HG02852 (cell line): ENCODE data around the gene ABCB7.
"Not testable (repeated sequence)": the region's sequence is repeated elsewhere in the genome, so short reads cannot be mapped to it uniquely, and the experiment has no call there.

ENCODE experiments used
- ATAC-seq: cut with Tn5 transposase; IDR thresholded peaks from one replicate; pipeline ENCODE4 v1.9.1; 2021; ENCODE audit warnings: mild to moderate bottlenecking, moderate library complexity; ENCODE audit not compliant: unreplicated experiment

ABCB7 gene

DNA sequence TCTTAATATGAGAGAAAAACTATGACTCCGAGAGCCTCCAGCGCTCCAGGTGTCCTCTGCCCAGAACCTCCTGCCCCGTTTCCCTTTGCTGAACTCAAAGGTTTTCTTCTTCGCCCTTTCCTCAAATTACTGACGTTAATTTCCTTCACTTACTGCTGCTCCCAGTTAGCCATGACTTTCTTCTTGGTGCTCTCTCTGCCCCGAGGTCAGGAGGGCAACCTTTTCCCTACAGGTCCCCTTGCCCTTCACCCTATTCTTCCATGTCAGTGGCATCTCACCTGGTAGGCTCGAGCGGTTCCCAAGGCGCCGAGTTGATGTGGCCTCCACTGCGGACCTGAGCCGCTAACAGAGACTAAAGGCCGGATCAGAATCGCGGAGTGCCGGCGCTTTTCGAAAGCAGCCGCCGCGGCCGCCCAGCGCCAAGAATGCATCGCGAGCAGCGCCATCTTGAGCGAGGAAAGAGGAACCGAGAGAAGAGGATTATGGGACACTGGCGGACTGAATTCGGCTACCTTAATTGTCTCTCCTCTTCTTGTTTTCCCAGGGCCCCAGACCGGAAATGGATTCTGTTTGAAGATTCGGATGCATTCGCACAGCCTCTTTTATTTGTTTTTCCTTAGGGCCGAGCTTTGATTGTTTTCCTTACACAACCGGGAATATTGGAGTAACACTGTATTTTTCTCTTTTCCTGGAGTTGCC, at the start of gene ABCB7:
ABCB7 (minus strand) TSS at position 457 of the 699 bp plus-strand sequence; CDS start at position 446, 11 bp downstream.
- ATAC-seq: peak; percentile 87

- not testable (repeated sequence) for ATAC-seq
Observed at GRCh38 chrX:75188415-75189206, 32.5 kb upstream of the ABCB7 start.

GRCh38 chrX:75181721-75182120, 25.6 kb upstream of the ABCB7 start:
- ATAC-seq: no peak

- ATAC-seq: not testable (repeated sequence)
Observed at GRCh38 chrX:75179536-75180293, 23.6 kb upstream of the ABCB7 start.

- ATAC-seq: not testable (repeated sequence)
Observed at GRCh38 chrX:75172257-75172890, 16.3 kb upstream of the ABCB7 start.

- ATAC-seq: no peak
Observed at GRCh38 chrX:75158054-75158453, 2.0 kb upstream of the ABCB7 start.

DNA sequence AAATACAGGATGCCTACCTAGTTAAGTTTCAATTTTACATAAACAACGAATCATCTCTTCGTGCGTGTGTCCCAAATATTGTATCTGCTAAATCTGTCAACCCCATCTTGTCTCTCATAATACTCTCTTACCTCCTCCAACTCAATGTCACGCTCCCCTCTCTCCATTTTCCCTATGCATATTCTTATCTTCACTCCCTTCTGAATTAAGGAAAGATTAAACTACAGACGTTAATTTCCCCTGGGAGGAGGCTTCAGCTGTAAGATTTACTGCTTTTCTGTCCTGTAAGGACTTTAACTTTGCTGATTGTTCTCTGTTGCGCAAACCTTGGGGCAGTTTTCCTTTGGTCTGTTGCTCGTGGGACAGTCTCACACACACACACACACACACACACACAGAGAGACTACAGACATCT, 455 bp upstream of the ABCB7 start:
- no peak for ATAC-seq

GRCh38 chrX:75155447-75155826, 646 bp downstream of the ABCB7 start:
- ATAC-seq: peak; percentile 38

GRCh38 chrX:75154871-75155270, 1.2 kb downstream of the ABCB7 start:
- ATAC-seq: no peak

DNA sequence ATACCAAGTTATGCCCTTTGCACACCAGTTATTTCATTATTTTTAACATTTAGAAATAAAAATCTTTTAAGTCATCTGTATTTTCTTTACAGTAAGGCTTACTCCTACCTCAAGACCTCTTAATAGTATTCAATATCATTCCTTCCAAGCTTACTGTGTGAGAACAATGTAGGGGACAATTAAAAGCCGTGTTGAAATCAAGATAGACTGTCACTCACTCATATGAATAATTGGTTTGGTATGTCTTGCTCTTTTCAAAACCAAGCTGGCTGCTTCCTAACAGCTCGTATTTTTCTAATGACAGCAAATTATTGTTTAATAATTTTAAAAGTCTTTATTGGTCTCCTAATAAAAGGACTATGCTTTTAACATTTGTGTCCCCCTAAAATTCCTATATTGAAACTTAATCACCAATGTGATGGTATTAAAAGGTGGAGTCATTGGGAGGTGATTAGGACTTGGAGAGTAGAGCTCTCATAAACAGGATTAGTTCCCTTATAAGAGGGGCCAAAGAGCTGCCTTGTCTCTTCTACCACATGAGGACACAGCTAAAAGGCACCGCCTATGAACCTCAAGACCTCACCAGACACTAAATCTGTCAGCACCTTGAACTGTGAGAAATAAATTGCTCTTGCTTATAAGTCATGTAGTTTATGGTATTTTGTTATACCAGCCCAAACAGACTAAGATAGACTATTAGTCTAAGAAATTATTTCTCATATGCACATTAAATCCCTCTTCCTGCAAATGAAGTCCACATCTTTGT, 4.1 kb downstream of the ABCB7 start:
- ATAC-seq: no peak

DNA sequence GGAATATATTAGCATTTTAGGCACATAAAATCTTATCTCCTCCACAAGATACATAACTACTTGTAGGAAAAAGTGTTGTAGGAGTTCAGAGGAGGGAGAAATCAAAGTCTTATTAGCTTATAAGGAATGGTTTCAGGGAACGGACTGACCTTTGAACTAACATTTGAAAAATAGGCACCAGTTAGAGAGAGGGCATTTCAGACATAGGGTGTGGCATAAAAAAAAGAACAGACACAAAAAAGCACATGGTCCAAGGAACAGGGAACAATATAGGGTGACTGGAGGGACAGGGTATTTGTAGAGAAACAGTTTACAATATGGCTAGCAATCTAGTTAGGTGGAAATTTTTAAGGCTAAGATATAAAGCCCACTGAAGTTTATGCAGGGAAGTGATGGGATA, 6.4 kb downstream of the ABCB7 start:
- no peak for ATAC-seq

DNA sequence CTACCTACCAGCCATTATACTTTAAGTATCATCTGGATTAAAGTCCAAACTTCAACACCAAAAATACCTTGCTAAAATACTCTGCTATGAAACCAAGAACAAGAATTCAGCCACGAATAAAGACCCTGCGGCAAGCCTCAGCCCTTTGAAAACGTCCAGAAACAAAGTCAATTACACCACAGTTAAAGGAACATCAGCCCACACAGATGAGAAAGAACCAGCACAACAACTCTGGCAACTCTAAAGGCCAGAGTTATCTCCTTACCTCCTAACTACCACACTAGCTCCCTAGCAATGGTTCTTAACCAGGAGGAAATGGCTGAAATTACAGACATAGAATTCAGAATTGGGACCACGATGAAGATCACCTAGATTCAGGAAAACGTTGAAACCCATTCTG, 23.4 kb downstream of the ABCB7 start:
- no peak for ATAC-seq

DNA sequence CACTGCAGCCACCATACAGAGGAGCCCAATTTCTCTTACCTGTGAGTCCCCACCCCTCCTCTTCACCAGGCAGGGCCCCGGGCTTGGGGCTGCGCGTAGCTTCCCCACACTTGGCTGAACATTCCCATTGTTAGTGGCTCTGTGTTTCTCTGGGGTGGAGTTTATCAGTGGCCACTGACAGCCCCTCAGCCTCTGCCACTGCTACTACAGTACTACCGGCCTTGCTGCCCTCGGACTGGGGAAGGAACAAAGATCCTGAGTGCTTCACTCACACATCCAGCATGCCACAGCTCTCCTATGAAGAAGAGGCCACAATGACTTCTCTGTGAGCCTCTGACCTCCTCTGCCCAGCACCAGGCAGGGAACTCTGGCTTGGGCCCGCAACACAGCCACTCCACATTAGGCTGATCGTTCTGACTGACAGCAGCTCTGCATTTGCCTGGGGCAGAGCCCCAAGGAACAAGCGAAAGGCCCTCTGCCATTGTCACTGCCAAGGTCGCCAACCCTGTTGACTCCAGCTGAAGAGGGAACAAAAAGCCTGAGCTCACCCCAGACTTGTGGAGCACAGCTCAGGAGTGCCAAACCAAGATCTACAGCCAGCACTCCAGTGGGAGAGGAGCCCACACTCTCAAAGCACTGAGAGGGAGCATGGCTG, 24.0 kb downstream of the ABCB7 start:
- no peak for ATAC-seq

DNA sequence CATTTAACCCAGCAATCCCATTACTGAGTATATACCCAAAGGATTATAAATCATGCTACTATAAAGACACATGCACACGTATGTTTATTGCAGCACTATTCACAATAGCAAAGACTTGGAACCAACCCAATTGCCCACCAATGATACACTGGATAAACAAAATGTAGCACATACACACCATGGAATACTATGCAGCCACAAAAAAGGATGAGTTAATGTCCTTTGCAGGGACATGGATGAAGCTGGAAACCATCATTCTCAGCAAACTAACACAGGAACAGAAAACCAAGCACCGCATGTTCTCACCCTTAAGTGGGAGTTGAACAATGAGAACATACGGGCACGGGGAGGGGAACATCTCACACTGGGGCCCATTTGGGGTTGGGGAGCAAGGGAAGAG, 27.0 kb downstream of the ABCB7 start:
- ATAC-seq: not testable (repeated sequence)

DNA sequence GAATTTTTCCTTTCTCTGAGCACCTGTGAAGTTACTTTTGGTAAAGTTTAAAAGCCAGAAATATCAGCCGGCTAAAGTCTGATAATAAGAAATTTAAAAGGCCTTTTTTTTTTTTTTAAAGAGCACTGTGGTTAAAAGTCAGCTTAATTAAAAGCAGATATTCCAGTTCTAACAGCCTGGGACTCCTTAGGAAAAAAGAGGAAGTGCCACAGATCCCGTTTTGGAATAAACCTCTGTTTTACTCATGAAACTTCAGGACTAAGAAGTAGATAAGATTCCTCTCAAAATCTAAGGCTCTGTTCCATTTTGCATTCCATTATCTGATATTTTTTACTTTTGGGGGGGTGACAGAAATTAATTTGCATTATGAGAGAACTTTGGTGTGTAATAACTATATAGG, 37.8 kb downstream of the ABCB7 start:
- ATAC-seq: no peak

DNA sequence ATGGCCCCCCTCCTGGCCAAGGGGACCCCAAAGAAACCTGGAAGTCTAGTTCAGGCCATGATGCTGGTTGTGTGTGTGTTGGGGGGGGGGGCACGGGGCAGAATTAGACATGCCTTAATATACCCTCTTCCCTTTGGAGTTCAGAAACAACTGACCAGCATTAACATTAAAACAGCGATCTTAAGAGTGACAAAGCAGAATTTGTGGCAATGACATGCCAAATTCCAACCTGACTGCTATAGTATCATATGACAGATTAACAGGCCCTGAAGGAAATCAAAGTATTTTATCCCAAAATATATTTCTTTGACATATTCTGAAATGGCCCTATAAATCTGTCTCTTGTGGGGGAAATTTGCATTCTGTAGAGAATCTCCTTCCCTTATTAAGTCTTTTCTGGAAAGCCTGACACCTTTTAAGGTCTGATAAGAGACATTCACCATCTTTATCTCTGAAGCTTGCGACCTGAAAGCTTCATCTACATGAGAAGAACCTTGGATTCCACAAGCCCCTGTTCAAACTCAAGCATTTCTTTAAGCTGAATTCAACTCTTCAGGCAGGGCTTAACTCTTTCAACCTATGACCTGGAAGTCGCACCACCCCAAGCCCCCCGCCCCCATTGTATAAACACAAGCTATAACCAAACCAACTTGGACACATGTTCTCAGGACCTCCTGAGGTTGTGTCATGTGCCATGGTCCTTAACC, 40.2 kb downstream of the ABCB7 start:
- no peak for ATAC-seq

DNA sequence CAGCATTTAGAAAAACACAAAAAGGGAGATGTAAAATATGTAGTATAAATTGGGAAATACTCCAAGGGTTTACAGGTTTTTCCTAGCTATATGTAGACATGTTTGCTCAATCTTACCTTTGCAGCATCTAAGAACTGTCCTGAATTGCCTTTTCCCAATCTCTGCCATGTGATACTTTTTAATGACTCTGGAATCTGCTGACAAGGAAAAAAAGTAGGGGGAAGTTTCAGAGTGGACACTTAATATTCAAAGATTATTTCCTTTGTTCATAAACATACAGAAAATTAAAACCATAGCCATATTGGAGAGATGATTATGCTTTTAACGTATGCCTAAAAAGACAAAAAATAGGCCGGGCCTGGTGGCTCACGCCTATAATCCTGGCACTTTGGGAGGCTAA, 41.4 kb downstream of the ABCB7 start:
- ATAC-seq: no peak

DNA sequence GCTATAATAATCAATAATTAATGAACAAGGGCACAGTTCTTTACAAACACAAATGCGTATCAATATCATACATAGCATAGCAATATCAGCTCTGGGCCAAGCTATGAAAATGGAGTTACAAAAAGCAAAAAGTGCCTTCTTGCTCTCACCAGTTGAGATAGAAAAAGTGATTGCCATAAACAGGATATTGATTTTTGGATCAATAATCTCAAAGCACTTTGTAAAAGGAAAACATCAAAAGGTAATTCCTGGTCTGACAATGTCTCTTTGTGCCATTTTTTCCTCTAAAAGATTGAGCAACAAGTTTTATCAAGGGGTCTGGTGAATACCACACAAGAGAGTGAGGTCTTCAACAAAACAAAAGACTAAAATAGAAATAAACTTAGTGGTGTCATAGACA, 42.4 kb downstream of the ABCB7 start:
- ATAC-seq: no peak

- no peak for ATAC-seq
Observed at GRCh38 chrX:75107863-75108509, 48.1 kb downstream of the ABCB7 start.
